Activated CD8-positive, alpha-beta memory T cell treated with anti-CD3 and anti-CD28 coated beads, Interleukin-2, amount 10 ng/mL, durations not matched to agents 7 days and 5 days (primary cell): Measurements from ENCODE around the gene RPL26. TPM values are rescaled to one million over a fixed set of nuclear protein-coding genes. Genes with fewer than 3 reads are reported as not detected.

Experiments
- ATAC-seq: fragments of 150-1000 bp; cut with Tn5 transposase; one replicate; pipeline ENCODE4 v1.10.0; 2021; ENCODE audit warnings: moderate library complexity
- CTCF ChIA-PET: fragments of 350-600 bp; sonication (Branson Sonifier 250); formaldehyde crosslinking; loops from one replicate; lab custom pipeline; 2021; ENCODE audit warnings: antibody characterized with exemption; lab: Charles Lee
- DNase-seq: peaks from one replicate; pipeline ENCODE4 v3.0.0-alpha.2; 2020
- H3K27ac Mint-ChIP-seq: one replicate; pipeline ENCODE4 v1.8.0; 2021; ENCODE audit warnings: mild to moderate bottlenecking, mixed read lengths
- H3K27me3 Mint-ChIP-seq: one replicate; pipeline ENCODE4 v1.8.0; 2021; ENCODE audit warnings: mixed read lengths
- H3K36me3 Mint-ChIP-seq: one replicate; pipeline ENCODE4 v1.8.0; 2021; ENCODE audit warnings: mild to moderate bottlenecking, mixed read lengths
- H3K4me1 Mint-ChIP-seq: one replicate; pipeline ENCODE4 v1.8.0; 2021; ENCODE audit warnings: mixed read lengths
- H3K4me3 Mint-ChIP-seq: one replicate; pipeline ENCODE4 v1.8.0; 2021; ENCODE audit warnings: mild to moderate bottlenecking, moderate library complexity, mixed read lengths
- H3K9me3 Mint-ChIP-seq: one replicate; pipeline ENCODE4 v1.8.0; 2022; ENCODE audit warnings: low read depth, mixed read lengths
- total RNA-seq, 2 experiments: library from RNA; stranded (reverse); gene quantifications; one replicate each; pipeline ENCODE4 v1.2.3, GENCODE V29; 2021

RPL26 gene
- total RNA-seq, 2 experiments from 2014 or later, result 1,612 to 1,903 TPM

DNA sequence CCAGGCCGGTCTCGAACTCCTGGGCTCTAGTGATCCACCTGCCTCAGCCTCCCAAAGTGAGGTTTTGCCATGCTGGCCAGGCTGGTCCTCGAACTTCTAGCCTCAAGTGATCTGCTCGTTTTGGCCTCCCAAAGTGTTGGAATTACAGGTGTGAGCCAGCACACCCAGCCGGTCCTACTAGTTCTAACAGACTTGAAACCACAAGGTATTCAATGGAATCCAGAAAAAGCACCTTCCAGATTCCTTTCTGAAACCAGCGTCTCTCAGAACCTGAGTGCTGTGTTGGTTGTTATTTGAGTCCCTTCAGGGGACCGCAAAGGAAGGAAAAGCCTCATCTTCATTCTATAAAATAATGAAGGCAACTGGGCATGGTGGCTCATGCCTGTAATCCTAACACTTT lies 10.6 kb downstream of the RPL26 start:
- Mint-ChIP-seq H3K27ac (no peak overlapping the region), H3K36me3 (peaks cover 20% of the 10 kb centered on the region), H3K9me3 (no peaks in the 10 kb centered on the region), H3K4me1 (peaks cover 18% of the 10 kb centered on the region), H3K27me3 (no peaks in the 10 kb centered on the region), H3K4me3 (no peak overlapping the region)
- CTCF ChIA-PET, result no interaction called here
- ATAC-seq (no peak), DNase-seq (no peak)

DNA sequence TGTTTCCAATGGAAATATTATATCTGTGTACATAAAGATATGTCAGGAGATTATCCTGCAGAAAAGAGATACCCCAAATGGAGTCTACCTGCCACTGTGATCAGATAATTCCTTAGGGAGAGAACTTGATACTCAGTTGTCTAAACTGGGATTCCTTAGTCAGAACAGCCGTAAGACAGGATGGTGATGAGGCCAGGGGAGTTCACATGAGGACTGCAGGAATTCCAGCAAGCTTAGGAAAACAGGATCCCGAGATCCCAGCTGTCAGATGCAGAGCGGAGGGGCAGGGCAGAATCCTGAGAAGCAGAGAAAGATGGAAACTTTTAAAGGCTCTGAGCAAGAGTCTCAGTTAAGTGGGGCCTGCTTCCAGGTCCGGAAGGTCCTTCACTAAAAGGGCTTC lies 11.2 kb downstream of the RPL26 start:
- no peak overlapping the region for H3K27ac Mint-ChIP-seq
- H3K27me3 Mint-ChIP-seq, result no peaks in the 10 kb centered on the region

DNA sequence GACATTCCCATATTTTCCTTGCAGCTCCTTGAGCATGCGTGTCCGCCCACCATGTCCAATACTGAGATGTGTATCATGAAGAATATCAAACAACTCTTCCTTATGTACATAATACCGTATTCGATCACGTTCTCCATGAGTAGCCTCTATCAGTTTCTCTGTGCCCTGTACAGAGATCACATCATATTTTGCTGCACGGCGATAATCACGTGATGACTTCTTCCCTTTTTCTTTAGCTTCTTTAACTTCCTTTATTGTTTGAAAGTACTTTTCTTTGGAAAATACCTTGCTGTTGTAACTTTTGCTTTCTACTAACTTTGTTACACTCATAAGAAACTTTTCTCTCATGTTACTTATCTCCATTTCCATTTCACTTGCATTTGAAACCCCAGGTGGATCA lies 13.0 kb downstream of the RPL26 start:
- DNase-seq (no peak), ATAC-seq (no peak)
- Mint-ChIP-seq H3K27ac (no peak overlapping the region), H3K27me3 (no peaks in the 10 kb centered on the region), H3K4me3 (no peak overlapping the region), H3K36me3 (peaks cover 6% of the 10 kb centered on the region), H3K9me3 (no peaks in the 10 kb centered on the region), H3K4me1 (peaks cover 1% of the 10 kb centered on the region)
- CTCF ChIA-PET, result interaction anchor here (0.9 to 1.6 kb wide), 3 partner anchors 9 to 69 kb away, joined by 3 to 4 read pairs (median 4); no protein-coding TSS in a partner anchor

More for the DNA sequence above, 11.2 kb downstream of the RPL26 start:
- Mint-ChIP-seq H3K4me3 (no peak overlapping the region), H3K9me3 (no peaks in the 10 kb centered on the region), H3K36me3 (peaks cover 15% of the 10 kb centered on the region), H3K4me1 (peaks cover 11% of the 10 kb centered on the region)
- CTCF ChIA-PET, result no interaction called here
- DNase-seq (no peak), ATAC-seq (no peak)

DNA sequence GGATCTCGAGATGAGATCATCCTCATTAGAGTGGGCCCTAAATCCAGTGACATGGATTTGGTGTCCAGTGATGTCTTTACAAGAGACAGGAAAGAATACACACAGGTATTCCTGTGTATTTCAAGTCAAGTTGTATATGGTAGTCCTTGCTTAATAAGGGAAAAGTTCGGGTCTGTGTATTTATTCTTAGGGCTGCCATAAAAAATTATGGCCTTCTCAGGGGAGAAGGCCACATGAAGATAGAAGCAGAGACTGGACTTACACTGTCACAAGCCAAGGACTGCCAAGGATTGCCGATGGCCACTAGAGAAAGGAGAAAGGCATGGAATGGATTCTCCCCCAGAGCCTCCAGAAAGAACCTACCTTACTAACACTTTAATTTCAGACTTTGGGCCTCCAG lies 14.8 kb downstream of the RPL26 start:
- no peak overlapping the region for H3K27ac Mint-ChIP-seq
- peaks cover 1% of the 10 kb centered on the region for H3K4me1 Mint-ChIP-seq

DNA sequence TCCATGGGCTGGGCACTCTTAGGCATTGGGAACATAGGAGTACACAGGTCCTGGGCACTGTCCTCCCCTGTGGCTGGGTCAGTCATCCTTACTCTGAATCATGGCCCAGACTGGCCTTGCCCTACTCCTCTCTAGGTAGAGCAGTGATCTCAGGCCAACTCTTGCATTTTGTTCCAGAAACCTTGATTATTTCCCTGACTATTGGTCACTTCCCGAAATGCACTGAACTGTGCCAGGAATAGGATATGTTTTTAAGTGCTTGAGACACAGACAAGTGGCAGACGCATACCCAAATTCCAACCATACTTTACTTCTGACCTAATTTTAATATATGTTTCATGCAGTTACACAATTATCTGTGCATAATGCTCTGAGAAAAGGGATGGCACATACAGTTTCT lies 16.8 kb downstream of the RPL26 start:
- CTCF ChIA-PET, result interaction anchor here (1.6 kb wide), 1 partner anchor 10 kb away, joined by 5 read pairs; the partner anchor contains the start of gene KRABD2
- Mint-ChIP-seq H3K4me1 (peaks cover 3% of the 10 kb centered on the region), H3K36me3 (peaks cover 6% of the 10 kb centered on the region), H3K27me3 (no peaks in the 10 kb centered on the region), H3K27ac (no peak overlapping the region), H3K4me3 (no peak overlapping the region), H3K9me3 (no peaks in the 10 kb centered on the region)
- DNase-seq (no peak), ATAC-seq (no peak)

More for the DNA sequence above, 14.8 kb downstream of the RPL26 start:
- Mint-ChIP-seq H3K4me3 (no peak overlapping the region), H3K36me3 (peaks cover 6% of the 10 kb centered on the region), H3K9me3 (no peaks in the 10 kb centered on the region), H3K27me3 (no peaks in the 10 kb centered on the region)
- ATAC-seq (no peak), DNase-seq (no peak)
- CTCF ChIA-PET, result no interaction called here

DNA sequence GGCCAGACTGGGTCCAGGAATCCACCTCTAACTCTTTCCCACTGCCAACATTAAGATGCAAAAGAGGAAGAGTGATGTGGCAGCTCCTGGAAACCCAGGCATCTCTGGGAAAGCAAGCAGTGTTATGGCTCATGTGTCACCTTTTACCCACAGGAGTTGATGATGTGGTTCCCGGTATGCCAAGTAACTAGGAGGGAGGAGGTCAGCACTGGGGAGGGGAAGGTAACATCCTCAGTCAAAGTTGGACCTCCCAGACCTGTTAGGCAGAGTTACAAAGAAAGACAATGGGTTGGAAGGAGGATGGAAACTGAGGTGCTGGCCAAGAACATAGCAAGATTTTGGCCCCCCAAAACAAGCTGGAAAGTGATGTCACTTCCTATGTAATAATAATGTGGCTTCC lies 17.9 kb downstream of the RPL26 start:
- H3K36me3 Mint-ChIP-seq, result peaks cover 6% of the 10 kb centered on the region
- CTCF ChIA-PET, result interaction anchor here (1.6 kb wide), 1 partner anchor 12 kb away, joined by 5 read pairs; the partner anchor contains the start of gene KRABD2
- H3K4me3 Mint-ChIP-seq, result no peak overlapping the region
- H3K27ac Mint-ChIP-seq, result no peak overlapping the region
- peaks cover 8% of the 10 kb centered on the region for H3K4me1 Mint-ChIP-seq
- ATAC-seq (no peak), DNase-seq (no peak)
- no peaks in the 10 kb centered on the region for H3K27me3 Mint-ChIP-seq
- no peaks in the 10 kb centered on the region for H3K9me3 Mint-ChIP-seq

DNA sequence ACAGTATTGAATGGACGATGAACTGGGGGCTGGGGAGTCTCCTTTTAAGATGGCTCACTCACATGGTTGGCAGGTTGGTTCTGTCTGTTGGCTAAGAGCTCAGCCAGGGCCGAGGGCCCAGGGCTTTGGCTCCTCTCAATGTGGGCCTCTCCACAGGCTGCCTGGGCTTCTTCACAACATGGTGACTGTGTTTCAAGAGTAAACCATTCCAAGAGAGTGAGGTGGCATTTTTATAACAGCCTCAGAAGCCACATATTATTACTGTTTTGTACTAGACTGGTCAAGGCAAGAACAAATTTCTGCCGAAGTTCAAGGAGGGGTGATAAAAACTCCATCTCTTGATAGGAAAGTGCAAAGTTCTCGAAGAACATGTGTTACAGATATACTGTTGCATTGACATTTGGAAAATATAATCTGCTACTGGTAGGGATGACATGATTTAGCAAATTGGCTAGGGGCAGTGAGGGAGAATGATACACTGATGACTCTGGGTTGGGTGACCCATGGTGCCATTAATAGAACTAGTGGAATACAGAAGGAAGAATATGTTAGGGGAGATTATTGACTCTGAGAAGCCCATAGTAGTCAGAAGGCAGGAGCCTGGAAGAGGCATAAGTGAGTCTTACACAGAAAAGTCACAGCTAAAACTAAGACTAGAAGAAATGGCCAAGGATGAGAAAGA lies 20.2 kb downstream of the RPL26 start:
- no peaks in the 10 kb centered on the region for H3K36me3 Mint-ChIP-seq
- DNase-seq (no peak), ATAC-seq (no peak)
- H3K4me1 Mint-ChIP-seq, result peaks cover 16% of the 10 kb centered on the region
- H3K27ac Mint-ChIP-seq, result no peak overlapping the region
- no peak overlapping the region for H3K4me3 Mint-ChIP-seq
- CTCF ChIA-PET, result interaction anchor here (0.7 to 1.0 kb wide), 3 partner anchors 13 to 14 kb away, joined by 3 to 4 read pairs (median 3); no protein-coding TSS in a partner anchor
- no peaks in the 10 kb centered on the region for H3K27me3 Mint-ChIP-seq
- H3K9me3 Mint-ChIP-seq, result no peaks in the 10 kb centered on the region

DNA sequence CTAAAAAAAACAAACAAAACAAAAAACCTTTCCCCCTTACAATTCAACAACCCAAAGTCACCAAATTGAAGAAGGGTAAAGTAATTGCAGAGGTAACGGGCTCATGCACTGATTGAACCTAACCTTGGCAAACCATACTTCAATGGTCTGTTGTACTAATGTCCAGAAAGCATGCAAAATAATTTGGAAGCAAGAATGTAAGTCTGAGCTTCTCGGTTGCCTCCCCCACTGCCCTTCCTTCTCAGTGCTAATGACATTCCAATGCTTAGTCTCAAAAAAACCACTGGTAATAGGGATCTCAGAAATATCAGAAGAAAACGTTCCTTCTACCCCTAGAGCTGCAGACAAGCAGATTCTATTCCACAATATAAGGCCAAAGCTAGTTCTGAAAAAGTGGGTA lies 22.2 kb downstream of the RPL26 start:
- ATAC-seq (no peak), DNase-seq (no peak)
- peaks cover 4% of the 10 kb centered on the region for H3K27me3 Mint-ChIP-seq
- H3K4me1 Mint-ChIP-seq, result peaks cover 16% of the 10 kb centered on the region
- no peak overlapping the region for H3K4me3 Mint-ChIP-seq
- CTCF ChIA-PET, result interaction anchor here (0.9 to 1.3 kb wide), 3 partner anchors 9 to 19 kb away, joined by 3 to 5 read pairs (median 3); no protein-coding TSS in a partner anchor
- no peak overlapping the region for H3K27ac Mint-ChIP-seq
- H3K36me3 Mint-ChIP-seq, result no peaks in the 10 kb centered on the region
- no peaks in the 10 kb centered on the region for H3K9me3 Mint-ChIP-seq

DNA sequence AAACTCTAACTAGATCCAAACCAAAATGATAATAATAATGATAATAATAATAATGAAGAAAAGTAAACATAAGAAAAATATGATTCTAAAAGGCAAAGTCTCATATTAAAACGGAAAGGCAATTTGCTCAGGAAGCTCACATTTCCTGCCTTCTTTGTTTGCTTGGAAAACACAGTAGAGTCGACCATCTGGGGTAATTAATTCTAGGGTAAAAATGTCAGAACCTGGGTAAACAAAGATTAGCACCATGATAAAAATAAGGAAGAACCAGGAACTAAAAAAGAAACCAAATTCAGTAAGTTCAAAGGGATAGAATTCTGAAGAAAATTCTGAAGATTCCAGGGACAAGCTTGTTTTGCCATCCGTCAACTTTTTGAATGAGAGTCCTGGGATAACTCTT lies 22.7 kb downstream of the RPL26 start:
- ATAC-seq (no peak), DNase-seq (no peak)
- Mint-ChIP-seq H3K27ac (no peak overlapping the region), H3K36me3 (no peaks in the 10 kb centered on the region), H3K9me3 (no peaks in the 10 kb centered on the region), H3K4me3 (no peak overlapping the region), H3K27me3 (peaks cover 4% of the 10 kb centered on the region), H3K4me1 (peaks cover 16% of the 10 kb centered on the region)
- CTCF ChIA-PET, result interaction anchor here (0.9 to 1.3 kb wide), 3 partner anchors 9 to 19 kb away, joined by 3 to 5 read pairs (median 3); no protein-coding TSS in a partner anchor

DNA sequence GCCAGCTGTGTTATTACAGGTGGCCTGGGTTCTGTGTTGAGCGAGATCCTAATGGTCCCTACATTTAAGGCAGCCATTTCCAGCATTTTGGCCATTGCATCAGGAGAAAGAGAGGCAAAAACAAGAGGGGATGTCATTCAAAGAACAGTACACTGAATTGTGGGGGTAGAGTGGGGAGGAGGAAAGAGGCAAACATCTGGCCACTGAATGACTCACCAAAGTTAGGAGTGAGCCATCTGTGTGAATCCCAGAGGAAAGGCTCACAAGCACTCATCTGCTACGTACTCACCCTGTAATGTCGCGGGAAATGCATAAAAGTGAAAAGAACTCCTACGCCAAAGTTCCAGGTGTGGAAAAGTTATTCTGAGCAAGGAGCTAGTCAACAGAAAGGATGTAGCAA lies 23.2 kb downstream of the RPL26 start:
- H3K9me3 Mint-ChIP-seq, result no peaks in the 10 kb centered on the region
- H3K4me3 Mint-ChIP-seq, result no peak overlapping the region
- H3K4me1 Mint-ChIP-seq, result peaks cover 15% of the 10 kb centered on the region
- no peak overlapping the region for H3K27ac Mint-ChIP-seq
- no peak for ATAC-seq
- CTCF ChIA-PET, result interaction anchor here (0.9 kb wide), 1 partner anchor 18 kb away, joined by 3 read pairs; no protein-coding TSS in a partner anchor
- no peak for DNase-seq
- H3K36me3 Mint-ChIP-seq, result no peaks in the 10 kb centered on the region
- peaks cover 4% of the 10 kb centered on the region for H3K27me3 Mint-ChIP-seq

DNA sequence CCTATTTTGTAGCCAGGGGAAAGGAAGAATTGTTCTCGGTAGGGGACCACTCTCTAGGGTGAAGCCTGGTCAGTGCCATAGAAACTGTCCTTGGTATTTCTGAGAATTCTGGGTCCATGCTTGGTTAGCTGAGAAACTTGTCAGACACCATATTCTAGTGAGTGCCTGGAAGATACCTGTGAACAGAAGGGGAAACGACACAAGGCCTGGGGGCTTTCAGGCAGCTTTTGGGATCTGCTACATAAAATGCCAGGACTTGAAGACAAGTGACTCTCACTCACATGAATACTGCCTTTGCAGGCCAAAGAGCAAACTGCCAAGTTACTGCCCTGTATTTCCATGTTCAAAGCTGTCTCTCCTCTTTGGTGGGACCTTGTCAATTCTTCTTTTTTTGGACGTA lies 25.1 kb downstream of the RPL26 start:
- H3K4me1 Mint-ChIP-seq, result peaks cover 15% of the 10 kb centered on the region
- H3K36me3 Mint-ChIP-seq, result no peaks in the 10 kb centered on the region
- ATAC-seq (no peak), DNase-seq (no peak)
- H3K27ac Mint-ChIP-seq, result no peak overlapping the region
- no peaks in the 10 kb centered on the region for H3K9me3 Mint-ChIP-seq
- H3K4me3 Mint-ChIP-seq, result no peak overlapping the region
- CTCF ChIA-PET, result no interaction called here
- H3K27me3 Mint-ChIP-seq, result peaks cover 7% of the 10 kb centered on the region

DNA sequence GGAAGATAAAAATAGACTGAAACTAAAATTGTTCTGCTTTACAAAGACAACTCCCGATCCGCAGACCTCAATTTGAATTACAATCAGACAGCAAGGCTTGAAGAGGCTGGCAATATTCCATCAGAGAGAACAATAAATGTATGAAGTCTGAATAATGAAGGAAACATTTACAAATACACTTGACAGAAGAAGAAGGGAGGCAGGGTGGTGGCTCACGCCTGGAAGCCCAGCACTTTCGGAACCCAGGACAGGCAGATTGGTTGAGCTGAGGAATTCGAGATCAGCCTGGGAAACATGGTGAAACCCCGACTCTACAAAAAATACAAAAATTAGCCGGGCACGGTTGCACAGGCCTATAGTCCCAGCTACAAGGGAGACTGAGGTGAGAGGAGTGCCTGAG lies 28.8 kb downstream of the RPL26 start:
- DNase-seq (no peak), ATAC-seq (no peak)
- Mint-ChIP-seq H3K27me3 (peaks cover 13% of the 10 kb centered on the region), H3K27ac (no peak overlapping the region), H3K9me3 (no peaks in the 10 kb centered on the region), H3K36me3 (no peaks in the 10 kb centered on the region), H3K4me1 (no peaks in the 10 kb centered on the region), H3K4me3 (no peak overlapping the region)
- CTCF ChIA-PET, result no interaction called here

DNA sequence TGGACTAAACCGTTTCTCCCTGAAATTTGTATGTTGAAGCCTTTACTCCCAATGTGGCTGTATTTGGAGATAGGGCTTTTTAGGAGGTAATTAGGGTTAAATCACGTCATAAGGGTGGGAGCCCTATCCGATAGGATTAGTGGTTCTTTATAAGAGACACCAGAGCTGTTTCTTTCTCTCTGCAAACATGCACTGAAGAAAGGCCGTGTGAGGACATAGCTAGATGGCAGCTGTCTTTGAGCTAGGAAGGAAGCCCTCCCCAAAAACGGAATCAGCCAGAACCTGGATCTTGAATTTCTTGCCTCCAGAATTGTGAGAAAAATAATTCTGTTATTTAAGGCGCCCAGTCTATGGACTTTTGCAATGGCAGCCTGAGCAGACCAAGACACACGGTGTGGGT lies 29.3 kb downstream of the RPL26 start:
- Mint-ChIP-seq H3K4me3 (no peak overlapping the region), H3K9me3 (no peaks in the 10 kb centered on the region), H3K4me1 (no peaks in the 10 kb centered on the region), H3K27ac (no peak overlapping the region), H3K36me3 (no peaks in the 10 kb centered on the region), H3K27me3 (peaks cover 13% of the 10 kb centered on the region)
- ATAC-seq, result no peak
- no peak for DNase-seq
- CTCF ChIA-PET, result no interaction called here

DNA sequence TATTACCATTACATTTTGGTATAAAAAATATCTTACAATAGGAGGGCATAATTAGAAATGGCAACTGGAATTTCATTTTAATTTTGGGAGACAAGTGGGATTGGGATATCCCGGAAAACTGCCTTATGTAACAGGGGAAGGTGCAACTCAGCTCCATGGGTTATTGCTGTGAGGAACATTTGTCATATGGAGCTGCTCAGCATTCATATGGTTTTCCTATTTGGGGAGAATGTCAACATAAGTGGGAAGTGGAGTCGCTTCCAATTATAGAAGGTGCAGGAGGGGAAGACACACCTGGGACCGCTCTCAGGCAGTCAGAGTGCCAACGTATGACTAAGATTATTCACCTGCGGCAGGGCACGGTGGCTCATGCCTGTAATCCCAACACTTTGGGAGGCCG lies 32.7 kb downstream of the RPL26 start:
- Mint-ChIP-seq H3K4me1 (peaks cover 5% of the 10 kb centered on the region), H3K27ac (no peak overlapping the region)
- ATAC-seq, result no peak

More for the DNA sequence above, 32.7 kb downstream of the RPL26 start:
- Mint-ChIP-seq H3K9me3 (no peaks in the 10 kb centered on the region), H3K4me3 (no peak overlapping the region), H3K36me3 (no peaks in the 10 kb centered on the region), H3K27me3 (peaks cover 34% of the 10 kb centered on the region)
- no peak for DNase-seq
- CTCF ChIA-PET, result no interaction called here
